Measurements from ENCODE around the gene AGK.
A peak's percentile ranks its signal among the peaks of the same experiment; 100 is the strongest.
"Not testable (repeated sequence)": the region's sequence is repeated elsewhere in the genome, so short reads cannot be mapped to it uniquely, and the experiment has no call there.

AGK gene

DNA sequence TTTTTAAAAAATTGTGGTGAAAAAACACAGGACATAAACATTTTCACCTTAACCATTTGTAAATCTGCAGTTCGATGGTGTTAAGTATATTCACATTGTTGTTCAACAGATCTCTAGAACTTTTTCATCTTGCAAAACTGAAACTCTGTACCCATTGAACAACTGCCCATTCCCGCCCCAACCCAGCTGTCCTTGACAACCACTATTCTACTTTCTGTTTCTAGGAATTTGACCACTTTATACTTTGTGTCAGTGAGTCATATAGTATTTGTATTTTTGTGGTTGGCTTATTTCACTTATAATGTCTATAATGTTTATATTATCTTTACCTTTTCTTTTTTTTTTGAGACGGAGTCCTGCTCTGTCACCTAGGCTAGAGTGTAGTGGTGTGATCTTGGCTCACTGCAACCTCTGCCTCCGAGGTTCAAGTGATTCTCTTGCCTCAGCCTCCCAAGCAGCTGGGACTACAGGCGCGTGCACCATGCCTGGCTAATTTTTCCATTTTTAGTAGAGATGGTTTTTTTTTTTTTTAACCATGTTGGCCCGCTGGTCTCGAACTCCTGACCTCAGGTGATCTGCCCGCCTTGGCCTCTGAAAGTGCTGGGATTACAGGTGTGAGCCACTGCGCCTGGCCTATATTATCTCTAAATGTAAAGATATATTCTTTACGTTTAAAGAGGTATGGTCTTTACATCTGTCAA is 6.8 kb downstream of the AGK start:
- DNase-seq, result not testable (repeated sequence)

DNA sequence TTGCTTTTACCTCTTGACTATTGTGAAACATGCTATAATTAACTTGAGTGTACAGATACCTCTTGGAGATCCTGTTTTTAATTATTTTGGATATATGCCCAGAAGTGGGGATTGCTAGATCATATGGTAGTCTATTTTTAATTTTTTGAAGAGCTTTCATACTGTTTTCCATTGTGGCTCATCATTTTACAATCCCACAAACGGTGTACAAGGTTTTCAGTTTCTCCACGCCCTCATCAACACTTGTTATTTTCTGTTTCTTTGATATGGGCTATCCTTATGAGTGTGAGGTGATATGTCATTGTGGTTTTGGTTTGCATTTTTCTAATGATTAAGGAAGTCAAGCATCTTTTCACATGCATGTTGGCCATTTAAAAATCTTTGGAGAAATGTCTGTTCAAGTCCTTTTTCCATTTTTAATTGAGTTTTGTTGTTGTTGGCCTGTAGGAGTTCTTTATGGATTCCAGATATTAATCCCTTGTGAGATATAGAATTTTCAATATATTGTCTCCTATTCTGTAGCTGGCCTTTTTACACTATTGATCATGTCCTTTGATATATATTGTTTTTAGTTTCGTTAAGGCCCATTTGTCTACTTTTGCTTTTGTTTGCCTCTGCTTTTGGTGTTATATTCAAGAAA is 7.5 kb downstream of the AGK start:
- peak; percentile 98 for DNase-seq

DNA sequence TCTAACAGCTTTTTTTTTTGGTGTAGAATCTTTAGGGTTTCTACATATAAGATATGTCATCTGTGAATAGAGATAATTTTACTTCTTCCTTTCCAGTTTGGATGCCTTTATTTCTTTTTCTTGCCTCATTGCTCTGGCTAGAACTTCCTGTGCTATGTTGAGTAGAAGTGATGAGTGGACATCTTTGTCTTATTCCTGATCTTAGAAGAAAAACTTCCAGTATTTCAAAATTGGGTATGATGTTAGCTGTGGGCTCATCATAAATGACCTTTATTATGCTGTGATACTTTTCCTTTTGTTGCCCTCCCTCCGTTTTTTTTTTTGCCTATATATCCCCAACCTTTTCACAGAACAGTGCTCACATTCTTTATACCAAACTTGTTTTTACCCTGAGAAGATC is 8.8 kb downstream of the AGK start:
- DNase-seq, result no peak

DNA sequence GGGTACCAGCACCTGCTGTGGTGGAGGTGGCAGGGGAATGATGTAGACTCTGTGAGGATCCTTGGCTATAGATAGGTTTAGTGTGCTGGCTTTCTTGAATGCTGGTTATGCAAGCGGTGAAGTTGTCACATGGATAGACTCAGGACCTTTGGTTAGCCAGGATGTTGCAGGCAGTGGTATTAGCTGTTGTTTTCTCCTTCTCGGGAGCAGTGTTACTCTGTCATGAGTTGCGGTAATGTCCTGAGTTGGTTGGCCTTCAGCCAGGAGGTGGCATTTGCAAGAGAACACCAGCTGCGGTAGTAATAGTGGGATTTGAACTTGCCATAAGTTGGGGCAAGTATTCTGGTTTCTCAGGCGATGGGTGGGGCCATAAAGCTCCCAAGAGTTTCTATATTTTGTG is 10.8 kb downstream of the AGK start:
- DNase-seq, result no peak

DNA sequence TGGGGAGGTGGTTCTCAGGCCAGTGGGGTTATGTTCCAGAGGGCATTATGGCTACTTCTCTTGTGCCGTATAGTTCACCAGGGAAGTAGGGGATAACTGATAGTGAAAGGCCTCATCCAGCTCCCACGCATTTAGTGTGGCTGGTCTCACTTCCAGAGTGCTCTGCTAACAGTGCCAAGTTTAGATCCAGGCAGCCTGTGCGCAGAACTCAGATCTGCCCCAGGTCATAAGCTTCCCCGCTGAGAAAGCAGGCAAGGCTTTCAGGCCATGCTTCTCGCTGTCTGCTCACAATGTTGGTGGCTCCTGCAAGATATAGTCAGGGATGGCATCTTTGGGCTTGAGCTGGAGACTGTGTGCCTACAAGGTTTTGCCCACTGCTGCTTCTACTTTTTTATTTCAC is 11.3 kb downstream of the AGK start:
- DNase-seq, result no peak

DNA sequence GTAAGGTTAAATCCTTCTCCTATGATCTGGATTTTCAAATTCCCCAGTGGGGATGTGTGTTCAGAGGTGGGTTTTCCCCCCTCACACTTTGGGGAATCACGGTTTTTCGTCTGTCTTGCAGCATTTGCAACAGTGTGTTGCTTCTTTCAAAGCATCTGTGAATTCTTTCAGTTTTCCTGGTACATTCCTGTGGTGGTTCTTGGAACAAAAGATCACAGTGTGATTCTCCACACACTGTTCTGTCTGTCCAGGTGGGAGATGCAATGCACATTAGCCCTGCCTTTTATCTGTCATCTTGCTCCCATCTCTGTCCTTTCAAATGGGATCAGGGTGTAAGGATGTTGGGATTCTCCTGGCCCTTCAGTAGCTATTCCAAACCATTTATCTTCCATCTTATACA is 11.8 kb downstream of the AGK start:
- no peak for DNase-seq

DNA sequence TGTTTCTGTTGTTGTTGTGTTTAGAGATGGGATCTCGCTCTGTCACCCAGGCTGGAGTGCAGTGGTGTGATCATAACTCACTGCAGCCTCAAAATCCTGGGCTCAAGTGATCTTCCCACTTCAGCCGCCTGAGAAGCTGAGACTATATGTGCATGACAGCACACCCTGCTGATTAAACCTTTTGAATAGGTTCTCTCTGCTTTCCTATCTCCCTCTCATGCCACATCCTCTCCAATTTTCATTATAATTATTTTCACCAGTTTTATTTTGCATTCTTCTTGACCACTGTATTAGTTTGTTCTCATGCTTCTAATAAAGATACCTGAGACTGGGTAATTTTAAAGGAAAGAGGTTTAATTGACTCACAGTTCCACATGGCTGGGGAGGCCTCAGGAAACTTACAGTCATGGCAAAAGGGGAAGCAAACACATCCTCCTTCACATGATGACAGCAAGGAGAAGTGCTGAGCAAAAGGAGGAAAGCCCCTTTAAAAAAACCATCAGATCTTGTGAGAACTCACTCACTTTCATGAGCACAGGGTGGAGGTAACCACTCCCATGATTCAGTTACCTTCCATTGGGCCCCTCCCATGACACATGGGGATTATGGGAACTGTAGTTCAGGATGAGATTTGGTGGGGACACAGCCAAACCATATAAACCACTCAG is 12.9 kb downstream of the AGK start:
- DNase-seq, result no peak

DNA sequence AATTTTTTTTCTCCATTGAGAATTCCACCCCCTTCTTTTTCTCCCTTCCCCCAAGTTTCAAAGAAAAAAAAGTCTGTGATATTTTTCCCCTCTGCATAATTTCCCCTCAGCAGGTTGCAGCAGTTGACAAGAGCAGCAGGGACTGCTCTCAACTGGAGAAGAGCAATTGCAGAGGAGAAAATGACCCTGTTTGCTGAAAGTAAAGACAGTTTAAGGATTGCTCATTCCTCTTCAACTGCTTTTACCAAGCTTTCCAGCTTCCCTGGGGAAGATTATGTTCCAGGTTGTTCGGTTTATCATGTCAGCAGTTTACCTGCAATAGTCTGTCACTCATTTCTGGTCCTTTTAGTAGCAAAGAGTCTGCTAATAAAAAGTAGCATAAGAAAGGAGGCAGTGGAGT is 16.2 kb downstream of the AGK start:
- DNase-seq, result no peak

DNA sequence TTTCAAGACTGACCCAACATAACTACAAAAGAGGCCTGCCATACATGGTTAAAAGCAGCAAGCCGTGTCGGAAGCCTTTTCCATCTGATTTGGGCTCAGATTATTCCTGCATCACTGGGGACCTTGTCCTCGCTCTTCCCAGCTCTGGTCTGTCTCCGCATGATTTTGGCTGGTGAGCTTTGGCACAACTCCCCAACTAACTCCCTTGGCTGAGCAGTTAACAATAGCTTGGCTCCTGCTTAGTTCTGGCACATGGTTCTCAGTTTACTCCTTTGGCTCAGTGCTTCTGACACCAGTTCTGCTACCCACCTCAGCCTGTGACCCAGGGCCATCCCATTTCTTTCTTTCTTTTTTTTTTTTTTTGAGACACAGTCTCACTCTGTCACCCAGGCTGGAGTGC is 17.0 kb downstream of the AGK start:
- DNase-seq, result no peak

DNA sequence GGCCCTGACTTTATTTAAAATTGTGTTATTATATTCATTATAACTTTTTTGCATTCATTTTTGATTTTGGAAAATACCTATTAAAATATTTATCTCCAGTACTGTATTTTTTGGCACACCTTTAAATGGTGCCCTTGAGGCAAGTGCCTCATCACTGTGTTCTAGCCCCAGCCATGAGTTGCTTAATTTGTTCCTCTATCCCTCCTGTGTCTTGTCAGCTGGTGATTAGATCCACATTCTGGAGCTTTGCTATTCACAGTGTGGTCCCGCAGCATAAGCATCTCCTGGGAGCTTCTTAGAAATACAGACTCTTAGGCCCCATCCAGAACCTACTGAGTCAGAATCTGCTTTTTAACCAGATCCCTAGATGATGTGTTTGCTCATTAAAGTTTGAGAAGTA is 19.8 kb downstream of the AGK start:
- DNase-seq, result no peak

DNA sequence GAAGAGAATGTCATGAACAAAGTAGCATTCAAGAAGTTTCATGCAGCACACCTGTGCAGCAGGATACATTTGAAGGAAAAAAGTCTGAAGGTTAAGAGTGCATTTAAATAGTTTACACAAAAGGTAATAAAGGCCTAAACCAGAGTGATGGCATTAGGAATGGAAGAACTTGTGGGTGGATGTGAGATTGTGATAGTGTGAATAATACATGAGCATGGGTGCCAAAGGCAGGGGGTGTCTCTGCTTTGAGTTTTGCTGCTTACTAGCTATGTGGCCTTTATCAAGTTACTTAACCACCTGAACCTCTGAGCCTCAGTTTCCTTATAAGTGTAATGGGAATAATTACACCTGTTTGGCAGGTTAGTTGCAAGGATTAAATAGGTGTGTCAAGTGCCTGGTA is 21.0 kb downstream of the AGK start:
- no peak for DNase-seq

DNA sequence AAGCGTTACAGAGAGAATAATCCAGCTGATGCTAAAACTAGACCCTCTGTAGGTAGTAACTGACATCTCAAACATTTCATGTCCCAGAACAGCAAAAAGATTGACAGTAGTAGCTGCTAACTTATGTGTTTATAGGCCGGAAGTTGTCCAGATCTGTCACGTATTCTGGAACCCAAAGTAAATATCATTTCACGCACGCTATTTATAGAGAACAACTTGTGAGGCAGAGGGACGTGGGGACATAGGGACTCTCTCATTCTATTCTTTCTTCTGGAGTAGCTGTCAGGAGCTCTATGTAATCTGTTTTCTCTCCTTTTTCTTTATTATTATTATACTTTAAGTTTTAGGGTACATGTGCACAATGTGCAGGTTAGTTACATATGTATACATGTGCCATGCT is 22.3 kb downstream of the AGK start:
- DNase-seq, result no peak

DNA sequence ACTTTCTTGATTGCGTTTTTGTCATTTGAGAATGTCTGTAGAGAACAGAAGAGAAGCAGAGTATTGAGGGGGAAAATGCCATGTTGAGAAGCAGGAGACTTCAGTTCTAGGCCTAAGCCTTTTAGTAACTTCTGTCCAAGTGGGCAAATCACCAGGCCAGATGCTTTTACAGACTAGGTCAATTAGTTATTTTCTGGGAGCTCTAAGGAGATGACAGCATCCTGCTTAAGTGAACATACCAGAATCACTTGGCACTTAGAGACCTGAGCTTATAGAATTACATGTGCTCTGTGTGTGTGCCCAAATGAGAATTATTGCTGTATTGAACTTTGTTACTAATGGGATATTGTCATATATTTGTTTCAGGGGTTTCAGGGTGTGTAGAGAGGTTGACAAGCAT is 24.0 kb downstream of the AGK start:
- no peak for DNase-seq

DNA sequence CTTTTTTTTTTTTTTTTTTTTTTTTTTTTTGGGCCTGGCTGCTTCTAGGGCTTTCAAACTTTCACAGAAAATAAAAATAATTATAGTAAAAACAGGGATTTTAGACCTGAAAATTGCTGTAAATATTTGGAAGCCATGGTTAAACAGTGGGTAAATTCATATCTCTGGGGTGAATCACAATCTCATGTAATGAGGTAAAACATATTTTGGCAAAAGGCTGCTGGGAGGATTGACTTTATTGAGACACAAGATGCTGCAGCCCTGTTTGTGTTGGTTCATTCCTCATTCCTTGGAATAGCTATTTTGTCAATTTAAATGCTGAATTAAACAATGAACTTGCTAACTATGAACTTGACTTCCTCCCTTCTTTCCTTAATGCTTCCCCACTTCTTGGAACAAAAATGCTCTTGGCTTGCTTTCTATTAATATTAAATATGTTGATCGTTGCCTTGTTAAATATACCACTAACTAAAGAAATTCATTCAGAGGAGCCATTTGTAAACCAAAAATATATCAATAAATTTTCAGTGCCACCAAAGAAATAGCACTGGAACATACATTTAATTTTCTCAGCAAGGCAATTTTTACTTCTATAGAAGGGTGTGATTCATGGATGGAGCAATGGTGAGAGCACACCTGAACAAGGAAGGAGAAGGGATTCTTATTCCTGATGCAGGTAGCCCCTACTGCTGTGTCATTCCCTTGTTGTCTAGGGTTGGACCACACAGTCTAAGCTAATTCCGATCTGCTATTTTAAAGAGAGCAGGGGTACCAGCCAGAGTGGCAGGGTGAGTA is 24.6 kb downstream of the AGK start:
- DNase-seq, result no peak

DNA sequence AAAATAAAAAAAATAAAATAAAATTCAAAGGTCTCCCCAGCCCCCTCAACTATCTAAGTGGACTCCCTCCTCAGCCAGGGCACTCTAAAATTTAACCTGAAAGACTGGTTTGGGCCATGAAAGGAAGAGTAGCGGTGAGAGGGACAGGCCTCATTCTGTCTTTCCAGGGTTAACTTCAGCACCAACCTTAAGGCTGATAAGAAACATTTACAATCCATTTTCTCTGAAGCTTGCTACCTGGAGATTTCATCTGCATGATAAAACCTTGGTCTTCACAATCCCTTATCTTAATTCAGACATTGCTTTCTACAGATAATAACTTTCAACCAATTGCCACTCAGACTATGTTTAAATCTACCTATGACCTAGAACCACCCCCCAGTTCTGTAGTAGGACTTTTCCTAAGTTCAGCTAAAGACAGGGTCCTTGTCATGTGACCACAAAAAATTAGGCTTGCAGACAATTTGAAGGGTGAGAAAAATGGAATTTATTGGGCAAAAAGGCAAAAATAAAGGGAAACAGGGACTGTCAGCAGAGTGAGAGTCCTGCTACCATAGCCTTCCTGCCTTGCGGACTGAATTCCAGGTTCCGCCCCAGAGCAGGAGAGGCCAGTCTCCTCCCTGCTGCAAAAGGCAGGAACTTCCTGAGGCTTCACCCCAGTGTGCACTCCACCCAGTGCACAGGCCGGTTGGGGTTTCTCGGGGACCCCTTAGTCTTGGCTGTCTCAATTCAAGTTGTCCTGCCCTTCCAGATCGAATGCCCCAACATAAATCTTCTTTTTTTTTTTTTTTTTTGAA is 26.0 kb downstream of the AGK start:
- DNase-seq, result no peak

DNA sequence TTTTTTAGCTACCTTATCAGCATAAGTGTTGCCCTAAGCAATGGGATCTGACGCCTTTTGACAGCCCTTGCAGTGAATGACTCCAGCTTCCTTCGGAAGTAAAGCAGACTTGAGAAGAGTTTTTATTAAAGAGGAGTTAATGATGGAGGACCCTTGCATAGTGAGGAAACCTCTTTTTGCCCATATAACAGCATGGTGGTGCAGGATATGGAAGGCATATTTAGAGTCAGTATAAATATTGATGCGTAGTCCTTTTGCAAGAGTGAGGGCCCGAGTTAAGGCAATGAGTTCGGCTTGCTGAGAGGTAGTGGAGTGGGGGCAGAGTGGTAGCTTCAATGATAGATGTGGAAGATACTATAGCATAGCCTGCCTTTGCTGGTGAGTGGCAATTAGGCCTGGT is 28.7 kb downstream of the AGK start:
- not testable (repeated sequence) for DNase-seq

DNA sequence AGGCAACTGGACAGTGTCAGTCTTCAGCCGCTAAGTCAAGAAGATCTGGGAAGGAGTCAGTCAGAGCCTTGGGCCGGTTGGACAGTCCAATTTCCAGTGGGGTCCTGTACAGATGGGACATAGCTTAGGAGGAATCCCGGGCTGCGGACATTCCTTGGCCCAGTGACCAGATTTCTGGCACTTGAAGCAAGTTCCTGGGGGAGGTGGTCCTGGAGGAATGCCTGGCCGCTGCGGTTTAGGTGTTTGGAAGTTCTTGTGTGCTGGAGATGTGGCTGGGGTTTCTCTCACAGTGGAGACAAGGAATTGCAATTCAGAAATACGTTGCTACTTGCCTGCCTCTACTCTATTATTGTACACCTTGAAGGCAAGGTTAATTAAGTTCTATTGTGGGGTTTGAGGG is 30.9 kb downstream of the AGK start:
- not testable (repeated sequence) for DNase-seq

DNA sequence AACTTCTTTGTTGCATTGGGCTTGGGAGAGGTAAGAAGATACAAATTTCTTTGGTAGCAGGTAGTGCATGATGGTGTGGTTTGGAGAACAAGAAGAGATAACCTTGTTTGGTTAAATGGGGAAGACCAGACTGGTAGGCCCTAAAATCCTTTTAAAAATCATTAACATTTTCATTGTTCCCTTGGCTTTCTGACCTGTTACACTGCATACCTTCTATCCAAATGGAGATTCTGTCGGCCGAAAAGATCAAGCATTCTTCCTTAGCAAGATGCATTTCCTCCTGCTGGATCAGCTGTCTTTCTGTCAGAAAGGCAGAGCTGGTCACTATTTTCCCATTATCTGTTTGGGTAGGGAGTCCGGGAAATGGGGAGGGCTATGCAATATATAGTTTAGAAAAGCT is 33.7 kb downstream of the AGK start:
- DNase-seq, result no peak

DNA sequence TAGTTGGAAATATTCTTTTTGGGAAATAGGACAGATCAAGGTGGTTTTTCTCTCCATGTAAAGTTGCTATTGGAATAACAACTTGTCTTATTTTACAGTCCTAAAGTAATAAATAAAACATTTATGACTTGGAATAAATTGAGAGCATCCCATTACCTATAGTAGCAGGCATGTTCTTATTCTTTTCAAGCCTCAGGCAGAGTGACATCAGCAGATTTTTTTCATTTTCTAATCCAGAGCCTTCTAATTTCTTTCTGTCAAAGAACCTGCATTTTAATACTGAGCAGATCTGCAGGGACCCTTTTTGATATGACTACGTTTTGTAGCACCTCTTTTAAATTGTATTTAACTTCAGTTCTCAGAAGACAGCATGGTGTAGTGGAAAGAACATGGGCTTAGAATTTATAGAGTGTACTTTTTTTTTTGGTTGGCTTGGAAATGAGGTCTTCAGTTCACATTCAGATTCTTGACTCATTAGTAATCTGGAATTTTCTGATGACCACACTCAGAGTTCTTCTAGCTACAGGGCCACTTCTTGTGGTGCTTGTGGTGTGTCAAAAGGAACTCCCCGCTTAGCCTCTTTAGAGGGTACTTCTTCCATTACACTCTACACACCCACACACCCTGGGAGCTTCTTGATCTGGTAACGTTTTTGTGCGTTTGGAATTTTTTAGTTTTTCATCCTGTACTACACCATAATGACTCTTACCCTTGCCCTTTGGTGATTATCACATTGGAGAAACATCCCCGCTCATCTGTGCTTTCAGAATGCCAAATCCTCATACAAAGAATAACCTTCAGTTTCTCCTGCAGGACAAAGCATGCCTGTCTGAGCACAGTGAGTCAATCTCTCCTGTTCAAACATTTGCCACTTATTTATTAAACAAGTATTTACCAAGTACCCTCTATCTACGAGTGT is 34.6 kb downstream of the AGK start:
- DNase-seq, result no peak

DNA sequence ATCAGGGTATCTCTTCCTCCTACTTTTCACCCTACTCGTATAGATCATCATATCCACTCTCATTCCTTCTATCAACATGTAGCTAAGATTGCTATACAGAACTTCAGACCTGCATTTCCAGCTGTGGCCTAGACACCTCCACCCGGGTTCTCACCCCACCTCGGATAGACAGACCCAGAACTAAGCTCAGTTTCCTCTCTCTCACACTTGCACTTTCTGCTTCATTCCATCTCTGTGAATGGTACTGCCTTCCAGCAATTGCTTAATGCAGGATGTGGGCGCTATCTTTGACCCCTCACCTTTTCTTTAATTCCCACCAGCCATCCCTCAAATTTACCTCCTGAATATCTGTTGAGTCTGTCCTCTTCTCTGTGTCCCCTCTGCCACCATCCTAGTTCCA is 35.7 kb downstream of the AGK start:
- DNase-seq, result no peak

DNA sequence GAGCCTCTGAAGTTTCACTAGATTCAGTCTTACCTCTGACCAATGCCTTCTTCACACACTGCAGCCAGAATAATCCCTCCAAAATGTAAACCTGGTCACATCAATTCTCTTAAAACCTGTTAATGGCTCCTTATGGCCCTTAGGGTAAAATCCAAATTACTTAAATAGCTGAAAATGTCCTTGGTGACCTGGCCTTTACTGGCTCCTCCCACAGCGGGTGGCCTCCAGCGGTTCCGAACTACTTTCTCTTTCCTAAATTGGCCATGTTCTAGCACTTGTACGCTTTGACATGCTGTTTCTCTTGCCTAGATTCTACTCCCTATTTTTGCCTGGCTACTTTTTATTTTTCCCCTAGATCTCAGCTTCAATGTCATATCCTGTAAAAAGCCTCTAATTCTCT is 36.1 kb downstream of the AGK start:
- no peak for DNase-seq

DNA sequence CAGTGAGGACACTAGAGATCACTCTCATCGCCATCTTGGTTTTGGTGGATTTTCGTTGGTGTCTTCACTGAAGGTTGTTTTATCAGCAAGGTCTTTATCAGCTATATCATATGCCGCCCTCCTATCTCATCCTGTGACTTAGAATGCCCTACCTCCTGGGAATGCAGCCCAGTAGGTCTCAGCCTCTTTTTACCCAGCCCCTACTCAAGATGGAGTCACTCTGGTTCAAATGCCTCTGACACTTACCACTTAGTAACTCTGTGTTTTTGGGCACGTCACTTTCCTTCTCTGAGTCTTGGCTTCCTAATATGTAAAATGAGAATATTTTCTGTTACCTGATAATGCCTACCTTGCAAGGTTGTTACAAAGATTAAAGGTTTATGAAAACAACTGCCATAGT is 37.7 kb downstream of the AGK start:
- DNase-seq, result no peak

Measured in NCI-H1105 treated with DMSO at 0.1 percent for 48 hours (cell line).